Measurements from ENCODE around the gene PPP2R3C.

DNA sequence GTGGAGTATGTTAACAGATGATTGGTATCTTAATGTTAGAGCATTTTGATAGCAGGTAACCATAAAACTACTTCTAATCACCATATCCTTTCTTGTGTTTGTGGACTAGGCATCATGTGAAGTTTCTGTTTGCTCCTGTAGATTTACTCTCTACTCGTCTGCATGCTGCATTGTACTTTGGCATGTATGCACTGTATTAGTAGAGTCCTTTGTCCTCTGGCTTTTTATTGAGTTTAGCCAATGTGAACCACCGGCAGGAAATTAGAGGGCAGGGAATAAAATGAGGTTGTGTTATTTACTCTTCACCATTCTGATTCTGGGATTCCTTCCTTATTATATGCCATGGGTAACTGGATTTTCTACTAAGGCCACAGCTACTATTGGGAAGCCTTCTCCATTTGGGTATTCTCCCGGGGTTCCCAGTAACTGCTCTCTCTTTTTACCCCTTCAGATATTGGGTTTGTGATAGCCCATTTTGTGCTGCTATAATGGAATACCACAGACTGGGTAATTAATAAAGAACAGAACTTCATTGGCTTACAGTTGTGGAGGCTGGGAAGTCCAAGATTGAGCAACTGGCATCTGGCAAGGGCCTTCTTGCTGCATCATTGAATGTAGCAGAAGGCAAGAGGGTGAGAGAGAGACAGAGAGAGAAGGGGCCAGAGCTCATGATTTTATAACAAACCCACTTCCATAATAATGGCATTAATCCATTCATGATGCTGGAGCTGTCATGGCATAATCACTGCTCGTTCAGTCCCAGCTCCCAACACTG lies 53.4 kb downstream of the PPP2R3C start:
- no peak for TF ChIP-seq FOXM1 (IDR thresholded peaks at IDR 0.05; ENCODE audit: borderline replicate concordance, low read depth)
- TF ChIP-seq YY1 (IDR thresholded peaks at IDR 0.05; ENCODE audit: low read depth), result no peak
- TF ChIP-seq, protein P1, sequence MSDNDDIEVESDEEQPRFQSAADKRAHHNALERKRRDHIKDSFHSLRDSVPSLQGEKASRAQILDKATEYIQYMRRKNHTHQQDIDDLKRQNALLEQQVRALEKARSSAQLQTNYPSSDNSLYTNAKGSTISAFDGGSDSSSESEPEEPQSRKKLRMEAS (IDR thresholded peaks at IDR 0.05), result no peak
- TF ChIP-seq RAD21 (IDR thresholded peaks at IDR 0.05; ENCODE audit: low read depth), result no peak
- no peak for TF ChIP-seq EP300 (IDR thresholded peaks at IDR 0.05; ENCODE audit: borderline replicate concordance)
- TF ChIP-seq TCF12 (IDR thresholded peaks at IDR 0.05; ENCODE audit: low read depth), result no peak
- no peak for TF ChIP-seq EGR1 (IDR thresholded peaks at IDR 0.05)
- no peak for TF ChIP-seq NFIC (IDR thresholded peaks at IDR 0.05)
- TF ChIP-seq, protein P2, sequence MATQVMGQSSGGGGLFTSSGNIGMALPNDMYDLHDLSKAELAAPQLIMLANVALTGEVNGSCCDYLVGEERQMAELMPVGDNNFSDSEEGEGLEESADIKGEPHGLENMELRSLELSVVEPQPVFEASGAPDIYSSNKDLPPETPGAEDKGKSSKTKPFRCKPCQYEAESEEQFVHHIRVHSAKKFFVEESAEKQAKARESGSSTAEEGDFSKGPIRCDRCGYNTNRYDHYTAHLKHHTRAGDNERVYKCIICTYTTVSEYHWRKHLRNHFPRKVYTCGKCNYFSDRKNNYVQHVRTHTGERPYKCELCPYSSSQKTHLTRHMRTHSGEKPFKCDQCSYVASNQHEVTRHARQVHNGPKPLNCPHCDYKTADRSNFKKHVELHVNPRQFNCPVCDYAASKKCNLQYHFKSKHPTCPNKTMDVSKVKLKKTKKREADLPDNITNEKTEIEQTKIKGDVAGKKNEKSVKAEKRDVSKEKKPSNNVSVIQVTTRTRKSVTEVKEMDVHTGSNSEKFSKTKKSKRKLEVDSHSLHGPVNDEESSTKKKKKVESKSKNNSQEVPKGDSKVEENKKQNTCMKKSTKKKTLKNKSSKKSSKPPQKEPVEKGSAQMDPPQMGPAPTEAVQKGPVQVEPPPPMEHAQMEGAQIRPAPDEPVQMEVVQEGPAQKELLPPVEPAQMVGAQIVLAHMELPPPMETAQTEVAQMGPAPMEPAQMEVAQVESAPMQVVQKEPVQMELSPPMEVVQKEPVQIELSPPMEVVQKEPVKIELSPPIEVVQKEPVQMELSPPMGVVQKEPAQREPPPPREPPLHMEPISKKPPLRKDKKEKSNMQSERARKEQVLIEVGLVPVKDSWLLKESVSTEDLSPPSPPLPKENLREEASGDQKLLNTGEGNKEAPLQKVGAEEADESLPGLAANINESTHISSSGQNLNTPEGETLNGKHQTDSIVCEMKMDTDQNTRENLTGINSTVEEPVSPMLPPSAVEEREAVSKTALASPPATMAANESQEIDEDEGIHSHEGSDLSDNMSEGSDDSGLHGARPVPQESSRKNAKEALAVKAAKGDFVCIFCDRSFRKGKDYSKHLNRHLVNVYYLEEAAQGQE (IDR thresholded peaks at IDR 0.05; ENCODE audit: low read depth), result no peak
- no peak for TF ChIP-seq TAF1 (IDR thresholded peaks at IDR 0.05; ENCODE audit: low read depth)
- TF ChIP-seq ZBTB7A (IDR thresholded peaks at IDR 0.05; ENCODE audit: low read depth), result no peak
- no peak for TF ChIP-seq USF1 (IDR thresholded peaks at IDR 0.05)
- TF ChIP-seq TEAD4 (IDR thresholded peaks at IDR 0.05), result no peak
